Measurements from ENCODE around the gene ERO1A.

ERO1A gene

DNA sequence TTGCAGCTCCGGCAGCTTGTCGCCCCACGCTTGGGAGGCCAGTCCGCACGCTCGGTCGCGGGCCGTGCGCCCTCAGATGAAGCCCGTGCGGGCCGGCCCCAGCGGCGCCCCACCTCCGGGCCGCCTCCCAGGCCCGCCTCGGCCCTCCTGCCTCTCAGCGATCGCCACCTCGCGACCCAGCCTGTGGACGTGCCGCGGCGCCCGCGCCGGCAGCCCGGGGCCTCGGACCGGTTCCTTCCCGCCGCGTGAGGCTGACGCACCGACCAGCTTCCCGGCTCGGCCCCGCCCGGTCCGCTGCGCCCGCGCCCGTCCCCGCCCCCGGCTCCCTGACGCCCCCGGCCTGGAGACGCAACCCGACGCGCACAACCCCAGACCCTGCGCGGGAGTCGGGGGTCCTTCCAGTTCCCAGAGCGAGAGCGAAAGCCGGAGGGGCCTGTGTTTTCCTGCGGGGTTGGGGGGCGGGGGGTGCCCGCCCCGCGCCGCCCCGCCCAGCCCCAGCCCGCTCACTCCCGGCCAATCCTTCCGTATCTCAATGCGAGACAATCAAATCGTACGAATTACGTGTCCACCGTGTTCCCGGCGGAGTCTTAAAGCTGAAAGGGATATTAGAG is at the start of gene ERO1A:
Gene ERO1A, minus strand, starts transcription at position 78 of the 611 bp plus-strand sequence. Its CDS starts 77 bp downstream, at position 1.
- Mint-ChIP-seq H3K27ac (peak within 1 kb of the TSS; percentile 78 to 94 (median 92)), H3K27me3 (ENCODE audit: low read depth) (no peaks in the 10 kb centered on the region), H3K4me3 (peak within 1 kb of the TSS; percentile 94 to 99 (median 97)), H3K4me1 (peaks cover 11% of the 10 kb centered on the region), H3K9me3 (no peaks in the 10 kb centered on the region), H3K36me3 (ENCODE audit: low read depth) (no peaks in the 10 kb centered on the region)
- TF ChIP-seq, protein P1, sequence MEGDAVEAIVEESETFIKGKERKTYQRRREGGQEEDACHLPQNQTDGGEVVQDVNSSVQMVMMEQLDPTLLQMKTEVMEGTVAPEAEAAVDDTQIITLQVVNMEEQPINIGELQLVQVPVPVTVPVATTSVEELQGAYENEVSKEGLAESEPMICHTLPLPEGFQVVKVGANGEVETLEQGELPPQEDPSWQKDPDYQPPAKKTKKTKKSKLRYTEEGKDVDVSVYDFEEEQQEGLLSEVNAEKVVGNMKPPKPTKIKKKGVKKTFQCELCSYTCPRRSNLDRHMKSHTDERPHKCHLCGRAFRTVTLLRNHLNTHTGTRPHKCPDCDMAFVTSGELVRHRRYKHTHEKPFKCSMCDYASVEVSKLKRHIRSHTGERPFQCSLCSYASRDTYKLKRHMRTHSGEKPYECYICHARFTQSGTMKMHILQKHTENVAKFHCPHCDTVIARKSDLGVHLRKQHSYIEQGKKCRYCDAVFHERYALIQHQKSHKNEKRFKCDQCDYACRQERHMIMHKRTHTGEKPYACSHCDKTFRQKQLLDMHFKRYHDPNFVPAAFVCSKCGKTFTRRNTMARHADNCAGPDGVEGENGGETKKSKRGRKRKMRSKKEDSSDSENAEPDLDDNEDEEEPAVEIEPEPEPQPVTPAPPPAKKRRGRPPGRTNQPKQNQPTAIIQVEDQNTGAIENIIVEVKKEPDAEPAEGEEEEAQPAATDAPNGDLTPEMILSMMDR (IDR thresholded peaks at IDR 0.05; ENCODE audit: unreplicated experiment in 3 of 3) = no peak

DNA sequence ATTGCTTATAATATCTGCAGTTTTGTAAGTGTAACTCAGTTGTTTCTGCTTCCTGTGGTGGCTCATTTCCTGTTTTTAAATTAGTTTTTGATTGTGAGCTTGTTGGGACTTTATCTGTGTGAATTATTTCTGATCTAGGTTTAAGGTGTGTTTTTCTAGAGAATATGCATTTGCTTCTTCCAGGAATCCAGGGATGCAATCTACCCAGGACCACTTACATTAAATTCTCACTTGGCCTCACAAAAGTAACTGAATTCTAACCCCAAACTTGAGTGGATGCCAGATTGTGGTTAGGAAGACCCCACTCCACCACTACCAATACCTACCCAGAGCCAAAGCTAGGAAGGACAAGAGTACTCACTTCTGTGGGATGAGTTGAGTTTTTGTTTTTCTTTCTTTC is 46.5 kb upstream of the ERO1A start:
- Mint-ChIP-seq H3K36me3 (ENCODE audit: low read depth) (peaks cover 35% of the 10 kb centered on the region), H3K4me1 (no peaks in the 10 kb centered on the region), H3K9me3 (no peaks in the 10 kb centered on the region), H3K27ac (no peak overlapping the region), H3K27me3 (ENCODE audit: low read depth) (no peaks in the 10 kb centered on the region), H3K4me3 (no peak overlapping the region)
- TF ChIP-seq, protein P1 (IDR thresholded peaks at IDR 0.05; ENCODE audit: unreplicated experiment in 3 of 3) = no peak

- TF ChIP-seq, protein P1 (IDR thresholded peaks at IDR 0.05; ENCODE audit: unreplicated experiment in 3 of 3) = no peak
- H3K9me3 Mint-ChIP-seq = no peaks in the 10 kb centered on the region
- peaks cover 32% of the 10 kb centered on the region for H3K36me3 Mint-ChIP-seq (ENCODE audit: low read depth)
- H3K4me3 Mint-ChIP-seq = no peak overlapping the region
- H3K27me3 Mint-ChIP-seq (ENCODE audit: low read depth) = no peaks in the 10 kb centered on the region
- H3K27ac Mint-ChIP-seq = no peak overlapping the region
- H3K4me1 Mint-ChIP-seq = peaks cover 5% of the 10 kb centered on the region
These were observed 45.4 kb upstream of the ERO1A start for GRCh38 chr14:52740751-52741150.

GRCh38 chr14:52738409-52738808 is 43.1 kb upstream of the ERO1A start:
- TF ChIP-seq, protein P1 (IDR thresholded peaks at IDR 0.05; ENCODE audit: unreplicated experiment in 3 of 3) = no peak

GRCh38 chr14:52735921-52736489 is 40.6 kb upstream of the ERO1A start:
- Mint-ChIP-seq H3K4me3 (peak overlapping the region in 2 of 3 experiments; percentile 4 to 26), H3K9me3 (no peaks in the 10 kb centered on the region), H3K4me1 (peaks cover 13% of the 10 kb centered on the region), H3K27me3 (ENCODE audit: low read depth) (no peaks in the 10 kb centered on the region), H3K36me3 (ENCODE audit: low read depth) (peaks cover 38% of the 10 kb centered on the region), H3K27ac (peak overlapping the region in 2 of 3 experiments; percentile 34 to 36)
- TF ChIP-seq, protein P1 (IDR thresholded peaks at IDR 0.05; ENCODE audit: unreplicated experiment in 3 of 3) = no peak

More at GRCh38 chr14:52738409-52738808, 43.1 kb upstream of the ERO1A start:
- Mint-ChIP-seq H3K27ac (no peak overlapping the region), H3K27me3 (ENCODE audit: low read depth) (no peaks in the 10 kb centered on the region), H3K9me3 (no peaks in the 10 kb centered on the region), H3K4me1 (peaks cover 8% of the 10 kb centered on the region), H3K4me3 (no peak overlapping the region), H3K36me3 (ENCODE audit: low read depth) (peaks cover 40% of the 10 kb centered on the region)

DNA sequence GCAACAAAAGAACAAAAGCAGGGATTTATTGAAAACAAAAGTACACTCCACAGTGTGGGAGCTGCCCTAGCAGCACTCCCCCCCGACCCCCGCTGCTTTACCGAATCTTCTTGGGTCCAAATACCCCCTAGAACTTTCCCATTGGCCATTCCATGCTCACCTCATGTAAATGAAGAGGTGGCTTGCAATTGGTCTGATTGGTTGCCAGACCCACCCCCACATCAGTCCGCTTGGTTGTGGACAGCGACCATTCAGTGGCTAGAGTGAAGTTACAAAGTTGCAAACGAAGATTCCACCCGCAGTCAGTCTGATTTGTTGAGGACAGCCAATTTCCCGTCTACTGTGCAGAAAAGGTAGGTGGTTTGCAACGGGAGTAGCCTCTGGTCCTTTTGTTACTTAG is 38.5 kb upstream of the ERO1A start:
- TF ChIP-seq, protein P1 (IDR thresholded peaks at IDR 0.05; ENCODE audit: unreplicated experiment in 3 of 3) = no peak
- Mint-ChIP-seq H3K9me3 (no peaks in the 10 kb centered on the region), H3K4me1 (peaks cover 17% of the 10 kb centered on the region), H3K36me3 (ENCODE audit: low read depth) (peaks cover 31% of the 10 kb centered on the region), H3K4me3 (peak overlapping the region in 1 of 3 experiments; percentile 5), H3K27ac (peak overlapping the region in 1 of 3 experiments; percentile 59), H3K27me3 (ENCODE audit: low read depth) (no peaks in the 10 kb centered on the region)

Measured in nephron (organoid).